ENCODE data around the gene CTNNA1. TPM values are rescaled to one million over a fixed set of nuclear protein-coding genes. Genes with fewer than 3 reads are reported as not detected.

The CTNNA1 gene
- total and polyA plus RNA-seq, 2 of the 8 experiments (the other 6 are each of a cell fraction or from before 2014, with no cell fraction given), result 115 to 349 TPM

- WGBS, 2 experiments (ENCODE audit: extremely low coverage in 1 of 2, insufficient coverage in 1 of 2, insufficient read length in 1 of 2, insufficient replicate concordance in 2 of 2, low coverage in 1 of 2, low lambda C conversion rate in 2 of 2, missing lambda C conversion rate in 1 of 2), result 99% methylated on average over 3 of the region's 3 CpGs; no CpG with 5 or more reads in 1 of the 2 experiments
- peaks cover 4 to 9% of the 10 kb centered on the region in 2 experiments for H4K20me1 ChIP-seq (replicated peaks in 1 of 2; ENCODE audit: control insufficient read depth in 1 of 2, insufficient read depth in 2 of 2, low read length in 2 of 2)
- no peak overlapping the region for H3K27ac ChIP-seq (ENCODE audit: low read depth, low read length)
- H3K18ac ChIP-seq (ENCODE audit: extremely low read depth, low read length), result no peak overlapping the region
- no peak overlapping the region for H2BK12ac ChIP-seq (ENCODE audit: low read depth, low read length)
- CTCF ChIA-PET (ENCODE audit: partially characterized antibody), result interaction anchor here (0.6 to 1.6 kb wide), 3 partner anchors 8 to 175 kb away, joined by 3 to 6 read pairs (median 5); no protein-coding TSS in a partner anchor
- no peak overlapping the region for H3K9ac ChIP-seq (replicated peaks in 1 of 4; ENCODE audit: extremely low read depth in 1 of 4, low read depth in 3 of 4, low read length in 3 of 4)
- H2AK5ac ChIP-seq (ENCODE audit: low read depth, low read length), result no peak overlapping the region
- H3K56ac ChIP-seq (replicated peaks; ENCODE audit: insufficient read length, low read depth, low read length), result no peak overlapping the region
- TF ChIP-seq NRF1 (IDR thresholded peaks at IDR 0.05; ENCODE audit: low read depth, low read length), result no peak
- no peak for TF ChIP-seq EZH2 (IDR thresholded peaks at IDR 0.05; ENCODE audit: low read depth, low read length, severe bottlenecking)
- no peak for TF ChIP-seq JUN (IDR thresholded peaks at IDR 0.05; ENCODE audit: low read depth, low read length)
- no peak for TF ChIP-seq GABPA (IDR thresholded peaks at IDR 0.05; ENCODE audit: borderline replicate concordance, insufficient read depth, low read length)
- TF ChIP-seq TAF7 (optimal IDR thresholded peaks at IDR 0.05; ENCODE audit: borderline replicate concordance, low read depth, low read length), result no peak
- TF ChIP-seq BACH1 (IDR thresholded peaks at IDR 0.05; ENCODE audit: low read length), result no peak
- H4K5ac ChIP-seq (ENCODE audit: insufficient read length, low read depth, low read length), result no peak overlapping the region
- H3K23ac ChIP-seq (ENCODE audit: insufficient read length), result no peak overlapping the region
- DNase-seq (ENCODE audit: low read depth in 1 of 2, low spot score in 2 of 2) (no peak), FAIRE-seq (no peak)
- H2BK120ac ChIP-seq (replicated peaks; ENCODE audit: low read depth, low read length), result no peak overlapping the region
- no peak overlapping the region for H2BK15ac ChIP-seq (ENCODE audit: low read length)
- H3K79me2 ChIP-seq (ENCODE audit: control insufficient read depth in 1 of 2, insufficient read depth in 2 of 2, low read length in 2 of 2), result peaks cover 5 to 65% of the 10 kb centered on the region in 2 experiments; a peak in 3 of 4 replicates
- no peak overlapping the region for H2BK5ac ChIP-seq (ENCODE audit: low read depth, low read length)
- H3K79me1 ChIP-seq (ENCODE audit: low read depth, low read length), result peaks cover 12% of the 10 kb centered on the region
- no peak overlapping the region for H3K4me3 ChIP-seq (ENCODE audit: extremely low read depth in 1 of 4, insufficient read depth in 2 of 4, low read depth in 3 of 4, low read length in 4 of 4)
- H2AFZ ChIP-seq (ENCODE audit: low read length), result no peak overlapping the region
- no peaks in the 10 kb centered on the region for H3K23me2 ChIP-seq (ENCODE audit: low read depth, low read length)
- no peaks in the 10 kb centered on the region for H3K27me3 ChIP-seq (replicated peaks in 1 of 4; ENCODE audit: control insufficient read depth in 3 of 4, extremely low read depth in 1 of 4, insufficient read depth in 3 of 4, low read length in 3 of 4)
- no peak overlapping the region for H3K14ac ChIP-seq (ENCODE audit: insufficient read length)
- no peak overlapping the region for H2BK20ac ChIP-seq (ENCODE audit: low read length)
- POLR2A ChIA-PET (ENCODE audit: partially characterized antibody), result no interaction called here
- no peak overlapping the region for H4K91ac ChIP-seq (replicated peaks; ENCODE audit: insufficient read length, low read length)
- H3K36me3 ChIP-seq (ENCODE audit: control insufficient read depth in 2 of 4, insufficient read depth in 4 of 4, low read length in 3 of 4), result peaks cover 0 to 16% (median 2%) of the 10 kb centered on the region in 4 experiments; a peak in 3 of 8 replicates
- H3K4me1 ChIP-seq (replicated peaks in 1 of 4; ENCODE audit: control insufficient read depth in 3 of 4, insufficient read depth in 4 of 4, low read length in 3 of 4), result peaks cover 0 to 6% (median 2%) of the 10 kb centered on the region in 4 experiments; a peak in 3 of 7 replicates
- H3K4ac ChIP-seq (replicated peaks; ENCODE audit: insufficient read length, low read depth, low read length), result no peak overlapping the region
- H3K9me3 ChIP-seq (ENCODE audit: insufficient read depth in 2 of 2, low read depth in 1 of 2, low read length in 1 of 2), result no peaks in the 10 kb centered on the region
- no peak overlapping the region for H3K4me2 ChIP-seq (ENCODE audit: insufficient read depth in 1 of 2, low read depth in 2 of 2, low read length in 2 of 2)
- no peak overlapping the region for H4K8ac ChIP-seq (ENCODE audit: extremely low read depth, insufficient read depth, low read length)
These were observed 67.5 kb downstream of the CTNNA1 start for GRCh38 chr5:138820695-138821094.
